ENCODE measurements around the gene IYD.

The IYD gene, protein sequence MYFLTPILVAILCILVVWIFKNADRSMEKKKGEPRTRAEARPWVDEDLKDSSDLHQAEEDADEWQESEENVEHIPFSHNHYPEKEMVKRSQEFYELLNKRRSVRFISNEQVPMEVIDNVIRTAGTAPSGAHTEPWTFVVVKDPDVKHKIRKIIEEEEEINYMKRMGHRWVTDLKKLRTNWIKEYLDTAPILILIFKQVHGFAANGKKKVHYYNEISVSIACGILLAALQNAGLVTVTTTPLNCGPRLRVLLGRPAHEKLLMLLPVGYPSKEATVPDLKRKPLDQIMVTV

DNA sequence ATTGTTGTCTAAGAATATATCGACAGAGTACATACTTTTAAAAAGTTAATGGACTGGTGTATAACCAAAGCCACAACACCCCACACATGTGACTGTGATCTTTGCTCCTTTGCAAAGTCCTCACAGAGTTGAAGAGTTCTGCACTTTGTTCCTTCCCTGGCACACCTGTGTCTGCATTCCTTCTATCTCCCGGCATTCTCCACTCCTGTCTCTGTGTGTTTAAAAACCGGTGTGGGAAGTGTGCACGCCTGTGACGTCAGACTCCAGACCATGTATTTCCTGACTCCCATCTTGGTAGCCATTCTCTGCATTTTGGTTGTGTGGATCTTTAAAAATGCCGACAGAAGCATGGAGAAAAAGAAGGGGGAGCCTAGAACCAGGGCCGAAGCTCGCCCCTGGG, at the start of gene IYD:
Gene IYD, plus strand, starts transcription at position 251 of the 400 bp plus-strand sequence. Its CDS starts 20 bp downstream, at position 271.
- TF ChIP-seq, protein P1, sequence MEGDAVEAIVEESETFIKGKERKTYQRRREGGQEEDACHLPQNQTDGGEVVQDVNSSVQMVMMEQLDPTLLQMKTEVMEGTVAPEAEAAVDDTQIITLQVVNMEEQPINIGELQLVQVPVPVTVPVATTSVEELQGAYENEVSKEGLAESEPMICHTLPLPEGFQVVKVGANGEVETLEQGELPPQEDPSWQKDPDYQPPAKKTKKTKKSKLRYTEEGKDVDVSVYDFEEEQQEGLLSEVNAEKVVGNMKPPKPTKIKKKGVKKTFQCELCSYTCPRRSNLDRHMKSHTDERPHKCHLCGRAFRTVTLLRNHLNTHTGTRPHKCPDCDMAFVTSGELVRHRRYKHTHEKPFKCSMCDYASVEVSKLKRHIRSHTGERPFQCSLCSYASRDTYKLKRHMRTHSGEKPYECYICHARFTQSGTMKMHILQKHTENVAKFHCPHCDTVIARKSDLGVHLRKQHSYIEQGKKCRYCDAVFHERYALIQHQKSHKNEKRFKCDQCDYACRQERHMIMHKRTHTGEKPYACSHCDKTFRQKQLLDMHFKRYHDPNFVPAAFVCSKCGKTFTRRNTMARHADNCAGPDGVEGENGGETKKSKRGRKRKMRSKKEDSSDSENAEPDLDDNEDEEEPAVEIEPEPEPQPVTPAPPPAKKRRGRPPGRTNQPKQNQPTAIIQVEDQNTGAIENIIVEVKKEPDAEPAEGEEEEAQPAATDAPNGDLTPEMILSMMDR (IDR thresholded peaks at IDR 0.05; ENCODE audit: insufficient read depth, missing control alignments): no peak
- FAIRE-seq (no peak), DNase-seq (ENCODE audit: insufficient read length, low spot score) (no peak)

DNA sequence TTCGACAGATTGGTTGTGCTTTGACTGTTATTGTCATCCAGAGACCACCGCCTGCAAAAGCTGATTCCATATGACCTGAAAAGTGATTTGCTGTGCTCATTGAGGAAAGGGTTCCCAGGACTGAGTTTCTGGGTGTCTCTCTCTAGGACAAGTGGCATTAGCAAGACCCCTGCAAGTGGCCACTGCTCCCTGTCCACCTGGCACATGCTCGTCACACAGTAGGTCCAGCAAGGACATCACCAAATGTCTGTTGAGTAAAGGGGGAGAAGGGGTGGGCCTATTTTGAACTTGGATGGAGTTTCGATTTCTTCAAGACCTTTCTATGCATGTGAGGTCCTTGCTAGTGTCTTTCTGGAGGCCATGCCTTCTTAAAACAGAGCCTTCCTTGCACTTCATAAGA, 48.9 kb upstream of the IYD start:
- TF ChIP-seq, protein P1 (IDR thresholded peaks at IDR 0.05; ENCODE audit: insufficient read depth, missing control alignments): no peak
- no peak for FAIRE-seq
- DNase-seq (ENCODE audit: insufficient read length, low spot score): no peak

DNA sequence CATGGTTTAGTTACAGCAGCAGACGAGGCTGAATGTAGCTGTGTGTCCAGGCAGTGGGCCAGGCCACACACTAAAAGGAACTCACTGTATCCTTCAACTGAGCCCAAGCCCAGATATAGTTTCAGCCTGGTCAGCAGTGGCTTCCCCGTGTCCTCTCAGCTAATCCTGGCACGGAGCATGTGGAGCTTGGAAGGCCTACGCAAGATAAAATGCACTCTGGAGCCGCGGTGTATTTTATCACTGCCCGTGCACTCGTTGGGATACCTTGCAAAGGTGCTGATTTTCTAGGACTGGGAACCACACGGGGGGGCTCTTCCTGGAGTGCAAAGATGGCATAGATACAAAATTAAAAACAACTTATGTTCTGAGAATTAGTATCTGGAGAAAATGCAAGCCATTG, 48.4 kb upstream of the IYD start:
- DNase-seq (ENCODE audit: insufficient read length, low spot score): no peak
- FAIRE-seq: no peak
- TF ChIP-seq, protein P1 (IDR thresholded peaks at IDR 0.05; ENCODE audit: insufficient read depth, missing control alignments): no peak

DNA sequence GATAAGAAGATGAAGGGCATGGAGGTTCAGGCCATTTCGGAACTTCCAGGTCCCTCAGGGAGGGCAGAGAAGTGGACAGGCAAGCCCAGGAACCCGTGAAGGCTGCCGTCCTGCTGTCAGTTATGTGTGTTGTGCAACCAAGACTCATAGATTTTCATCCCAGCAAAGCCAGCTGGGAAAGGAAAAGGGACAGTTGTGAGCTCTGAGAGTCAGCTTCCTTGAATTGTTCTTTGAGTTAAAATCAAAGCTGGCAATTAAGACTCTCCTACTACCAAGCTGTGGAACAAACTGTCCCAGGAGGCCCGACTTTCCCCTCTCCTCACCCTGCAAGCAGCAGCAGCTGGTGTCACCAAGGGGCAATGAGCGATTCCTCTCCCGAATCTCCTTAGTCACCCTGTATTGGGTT, 46.3 kb upstream of the IYD start:
- FAIRE-seq (no peak), DNase-seq (ENCODE audit: insufficient read length, low spot score) (no peak)
- TF ChIP-seq, protein P1 (IDR thresholded peaks at IDR 0.05; ENCODE audit: insufficient read depth, missing control alignments): no peak

DNA sequence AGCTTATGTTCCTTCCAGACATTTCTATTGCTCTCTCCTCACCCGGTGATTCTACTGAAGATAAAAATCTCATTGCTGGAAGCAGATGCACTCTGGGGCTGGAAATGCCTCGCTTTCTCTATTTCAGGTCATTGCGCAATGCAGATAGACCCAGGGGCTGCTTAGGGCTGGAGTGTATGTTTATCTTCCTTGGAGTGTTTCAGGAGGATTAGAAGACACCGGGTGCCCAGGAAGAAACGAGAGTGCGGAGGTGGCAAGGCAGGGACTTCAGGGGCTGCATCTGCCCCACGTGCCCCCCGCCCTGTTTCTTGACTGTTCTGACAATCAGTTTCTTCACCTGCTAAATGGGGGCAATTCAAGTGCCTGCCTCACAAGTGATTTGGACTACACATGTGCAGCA, 45.6 kb upstream of the IYD start:
- TF ChIP-seq, protein P1 (IDR thresholded peaks at IDR 0.05; ENCODE audit: insufficient read depth, missing control alignments): no peak
- DNase-seq (ENCODE audit: insufficient read length, low spot score) (no peak), FAIRE-seq (no peak)

DNA sequence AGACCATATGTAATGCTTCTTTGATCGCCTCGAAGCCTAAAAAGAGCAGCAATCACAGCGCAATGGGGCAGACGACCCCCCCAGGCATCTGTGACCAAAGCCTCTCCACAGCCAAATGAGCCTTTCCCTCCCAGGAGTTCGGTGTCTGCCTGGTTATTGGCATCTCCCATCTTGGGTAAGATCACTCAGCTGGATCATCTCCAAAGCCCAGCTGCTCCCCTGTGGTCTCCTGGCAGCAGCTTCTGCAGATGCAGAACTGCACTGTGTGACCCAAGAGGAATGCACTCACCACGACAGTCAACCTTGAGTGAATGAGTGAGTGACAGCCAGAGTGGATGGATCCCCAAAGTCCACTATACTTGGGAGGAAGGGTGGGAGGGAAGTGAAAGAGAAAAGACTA, 44.8 kb upstream of the IYD start:
- DNase-seq (ENCODE audit: insufficient read length, low spot score) (no peak), FAIRE-seq (no peak)
- TF ChIP-seq, protein P1 (IDR thresholded peaks at IDR 0.05; ENCODE audit: insufficient read depth, missing control alignments): no peak

DNA sequence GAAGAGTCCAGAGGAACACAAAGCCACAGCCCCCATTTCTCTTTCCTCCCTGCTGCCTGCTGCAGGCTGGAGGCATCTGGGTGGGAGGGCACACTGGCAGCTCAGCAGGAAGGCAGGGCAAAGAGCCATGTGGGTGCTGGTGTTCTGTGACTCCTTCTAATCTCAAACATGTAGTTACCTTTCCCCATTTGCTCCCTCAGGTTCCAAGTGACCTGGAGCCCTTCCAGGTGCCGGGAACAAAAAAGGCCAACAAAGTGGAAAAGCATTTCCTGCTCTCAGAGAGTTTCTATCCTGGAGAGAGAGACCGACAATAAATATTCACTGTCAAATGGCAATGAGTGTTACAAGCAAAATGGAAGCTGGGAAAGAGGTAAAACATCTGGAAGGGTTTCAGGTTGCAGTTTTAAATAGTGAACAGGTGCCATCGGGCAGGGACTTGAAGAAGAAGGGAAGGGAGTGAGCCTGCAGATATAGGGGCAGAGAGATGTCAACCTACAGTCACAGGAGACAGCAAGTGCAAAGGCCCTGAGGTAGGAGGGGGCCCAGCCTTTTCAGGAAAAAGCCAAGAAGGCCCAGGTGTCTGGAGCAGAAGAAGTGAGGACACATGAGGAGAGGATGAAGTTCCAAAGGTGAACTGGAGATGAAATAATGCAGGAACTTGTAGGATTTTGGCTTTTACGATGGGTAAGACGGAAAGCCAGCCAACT, 43.6 kb upstream of the IYD start:
- DNase-seq (ENCODE audit: insufficient read length, low spot score): no peak
- TF ChIP-seq, protein P1 (IDR thresholded peaks at IDR 0.05; ENCODE audit: insufficient read depth, missing control alignments): no peak
- no peak for FAIRE-seq

Measured in D721Med (cell line).